OCI-LY7 (cell line): Measurements from ENCODE around the gene GBP3. TPM values are rescaled to one million over a fixed set of nuclear protein-coding genes. Genes with fewer than 3 reads are reported as not detected.

Experiments used
- BruUV-seq: library from RNA; stranded (reverse); fragments of 400-500 nt; replicated peaks from 2 replicates; lab custom pipeline; 2021; lab: Mats Ljungman, UMichigan
- CTCF ChIA-PET: fragments of 300-600 bp; sonication (Branson Sonifier 250); formaldehyde crosslinking; loops from one replicate; lab custom pipeline; 2022; ENCODE audit warnings: antibody characterized with exemption; ENCODE audit not compliant: unreplicated experiment; lab: Charles Lee
- POLR2A ChIA-PET: fragments of 300-600 bp; sonication (Branson Sonifier 250); formaldehyde crosslinking; loops from one replicate; lab custom pipeline; 2022; ENCODE audit warnings: antibody characterized with exemption; lab: Charles Lee
- DNase-seq: peaks from one replicate; pipeline ENCODE4 v3.0.0-alpha.2; 2015; ENCODE audit warnings: low spot score
- H2AFZ ChIP-seq: fragments of 200-600 bp; sonication (generic), shearing (Covaris generic); 2 replicates; pipeline ENCODE4 v1.6.1; 2014; ENCODE audit warnings: mild to moderate bottlenecking, antibody characterized with exemption, low read length, moderate library complexity
- H3K27ac ChIP-seq: fragments of 200-600 bp; sonication (generic); 2 replicates; pipeline ENCODE4 v1.5.1; 2014; ENCODE audit warnings: mixed run types, low read depth, mild to moderate bottlenecking, moderate library complexity, low read length, inconsistent platforms; ENCODE audit not compliant: poor library complexity, severe bottlenecking
- H3K36me3 ChIP-seq: fragments of 200-600 bp; sonication (generic); 2 replicates; pipeline ENCODE4 v1.6.1; 2014; ENCODE audit warnings: mild to moderate bottlenecking, antibody characterized with exemption, low read length, moderate library complexity, mixed read lengths; ENCODE audit not compliant: insufficient read depth
- H3K4me1 ChIP-seq: fragments of 200-600 bp; sonication (generic); 2 replicates; pipeline ENCODE4 v1.5.1; 2014; ENCODE audit warnings: mild to moderate bottlenecking, low read length; ENCODE audit not compliant: insufficient read depth, poor library complexity, severe bottlenecking
- H3K4me2 ChIP-seq: fragments of 200-600 bp; sonication (generic); 2 replicates; pipeline ENCODE4 v1.6.1; 2014; ENCODE audit warnings: mild to moderate bottlenecking, low read length
- H3K4me3 ChIP-seq: fragments of 200-600 bp; sonication (generic); 2 replicates; pipeline ENCODE4 v1.5.1; 2014; ENCODE audit warnings: mild to moderate bottlenecking, low read depth, low read length; ENCODE audit not compliant: poor library complexity, severe bottlenecking
- H3K79me2 ChIP-seq: fragments of 200-600 bp; sonication (generic); 2 replicates; pipeline ENCODE4 v1.6.1; 2016; ENCODE audit warnings: low read depth, mild to moderate bottlenecking, low read length, moderate library complexity, mixed read lengths; ENCODE audit not compliant: insufficient read depth
- H3K9me2 ChIP-seq: fragments of 200-600 bp; sonication (generic); 2 replicates; pipeline ENCODE4 v1.6.1; 2016; ENCODE audit warnings: mild to moderate bottlenecking, low read length, mixed read lengths; ENCODE audit not compliant: insufficient read depth
- H3K9me3 ChIP-seq: fragments of 200-600 bp; sonication (generic); 2 replicates; pipeline ENCODE4 v1.6.1; 2014; ENCODE audit warnings: mild to moderate bottlenecking, mixed run types, low read length, mixed read lengths
- H4K20me1 ChIP-seq: fragments of 200-600 bp; sonication (generic); 2 replicates; pipeline ENCODE4 v1.6.1; 2014; ENCODE audit warnings: mild to moderate bottlenecking, antibody characterized with exemption, low read length, moderate library complexity, mixed read lengths; ENCODE audit not compliant: insufficient read depth
- CTCF ChIP-seq: fragments of 200-600 bp; sonication (generic); conservative IDR thresholded peaks from 2 replicates; pipeline ENCODE4 v1.5.1; 2014; ENCODE audit warnings: mild to moderate bottlenecking, antibody characterized with exemption, low read length, moderate library complexity, mixed read lengths
- EZH2phosphoT487 ChIP-seq: fragments of 200-600 bp; sonication (generic); IDR thresholded peaks from 2 replicates; pipeline ENCODE4 v1.6.1; 2018; ENCODE audit warnings: low read depth, borderline replicate concordance, mild to moderate bottlenecking, mixed run types, antibody characterized with exemption, low read length, moderate library complexity, mixed read lengths
- intact Hi-C: fragments of 100-400 bp; cut with micrococcal nuclease; formaldehyde crosslinking; loops from one replicate; pipeline ENCODE4 v1.10.0; 2022; ENCODE audit not compliant: unreplicated experiment
- total RNA-seq, 2 experiments: library from RNA; depleted of rRNA in 1 of 2; stranded (reverse); fragments of >200 nt in 1 of 2; shearing (Covaris generic) in 1 of 2; gene quantifications; 2 replicates each; pipeline ENCODE4 v1.2.3, GENCODE V29; 2014 to 2022

GBP3 gene
- total RNA-seq, 2 experiments from 2014 or later = 0.25 to 0.49 TPM

GRCh38 chr1:88985692-88986091 lies 37.0 kb downstream of the GBP3 start:
- CTCF ChIA-PET = no interaction called here
- Histone ChIP-seq H3K4me1 (peaks cover 9% of the 10 kb centered on the region), H3K9me3 (no peaks in the 10 kb centered on the region), H3K4me2 (no peak overlapping the region), H3K36me3 (peaks cover 74% of the 10 kb centered on the region), H3K27ac (no peak overlapping the region), H4K20me1 (0 out of 2 replicates have a peak, but pooled peaks cover 8% of the 10 kb centered on the region), H3K9me2 (no peaks in the 10 kb centered on the region), H3K4me3 (no peak overlapping the region), H2AFZ (no peak overlapping the region), H3K79me2 (peaks cover 62% of the 10 kb centered on the region)
- no peak for DNase-seq
- BruUV-seq = no TSS peak
- intact Hi-C loops = no loop called here
- POLR2A ChIA-PET = no interaction called here
- TF ChIP-seq EZH2phosphoT487 = no peak
- TF ChIP-seq CTCF = no peak

GRCh38 chr1:88985032-88985431 lies 37.6 kb downstream of the GBP3 start:
- ChIA-PET CTCF (interaction anchor here (0.5 kb wide), 1 partner anchor 326 kb away, joined by 3 read pairs; no protein-coding TSS in a partner anchor), POLR2A (no interaction called here)
- H3K4me3 ChIP-seq = no peak overlapping the region
- no peak for TF ChIP-seq CTCF
- intact Hi-C loops = no loop called here
- H2AFZ ChIP-seq = no peak overlapping the region
- H3K4me1 ChIP-seq = peaks cover 9% of the 10 kb centered on the region
- H4K20me1 ChIP-seq = 0 out of 2 replicates have a peak, but pooled peaks cover 8% of the 10 kb centered on the region
- no peak overlapping the region for H3K27ac ChIP-seq
- DNase-seq = no peak
- H3K9me3 ChIP-seq = no peaks in the 10 kb centered on the region
- no TSS peak for BruUV-seq
- H3K9me2 ChIP-seq = no peaks in the 10 kb centered on the region
- H3K79me2 ChIP-seq = peaks cover 62% of the 10 kb centered on the region
- peak overlapping the region; percentile 8; the same call in 1 of the 2 replicates for H3K4me2 ChIP-seq
- peaks cover 77% of the 10 kb centered on the region for H3K36me3 ChIP-seq

- peaks cover 9% of the 10 kb centered on the region for H3K4me1 ChIP-seq
- no peak overlapping the region for H2AFZ ChIP-seq
- H3K4me2 ChIP-seq = peak overlapping the region; percentile 8; the same call in 1 of the 2 replicates
- no peak overlapping the region for H3K27ac ChIP-seq
- TF ChIP-seq CTCF = no peak
- TF ChIP-seq EZH2phosphoT487 = no peak
- 0 out of 2 replicates have a peak, but pooled peaks cover 8% of the 10 kb centered on the region for H4K20me1 ChIP-seq
- BruUV-seq = no TSS peak
- H3K9me3 ChIP-seq = no peaks in the 10 kb centered on the region
- H3K36me3 ChIP-seq = peaks cover 79% of the 10 kb centered on the region
- CTCF ChIA-PET = interaction anchor here (0.5 to 0.6 kb wide), 2 partner anchors 325 to 1649 kb away, joined by 3 to 5 read pairs; no protein-coding TSS in a partner anchor
- no peak for DNase-seq
- POLR2A ChIA-PET = interaction anchor here (1.0 kb wide), 2 partner anchors 14 to 18 kb away, joined by 3 to 7 read pairs; no protein-coding TSS in a partner anchor
- intact Hi-C loops = no loop called here
- no peaks in the 10 kb centered on the region for H3K9me2 ChIP-seq
- H3K79me2 ChIP-seq = peaks cover 61% of the 10 kb centered on the region
- no peak overlapping the region for H3K4me3 ChIP-seq
Observed at GRCh38 chr1:88984569-88984968, 38.1 kb downstream of the GBP3 start.
